ENCODE results near the gene KLHL41.

DNA sequence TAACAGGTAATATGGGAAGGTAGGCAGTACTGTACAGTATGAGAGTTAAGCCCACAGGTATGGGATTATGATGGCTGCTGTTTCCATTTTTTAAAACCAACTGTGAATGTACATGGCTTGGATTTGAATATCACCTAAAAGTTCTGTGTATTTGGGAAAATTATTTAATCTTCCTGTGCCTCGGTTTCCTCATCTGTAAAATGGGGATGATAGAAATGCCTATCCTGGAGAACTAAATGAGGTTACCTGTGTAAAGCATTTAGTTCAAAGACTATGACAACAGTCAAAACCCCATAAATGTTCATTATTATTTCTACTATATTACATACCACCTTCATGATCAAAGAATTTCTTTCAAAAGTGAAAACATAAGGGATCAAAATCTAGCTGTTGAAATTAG lies 3.6 kb downstream of the KLHL41 start:
- TF ChIP-seq, protein P1, sequence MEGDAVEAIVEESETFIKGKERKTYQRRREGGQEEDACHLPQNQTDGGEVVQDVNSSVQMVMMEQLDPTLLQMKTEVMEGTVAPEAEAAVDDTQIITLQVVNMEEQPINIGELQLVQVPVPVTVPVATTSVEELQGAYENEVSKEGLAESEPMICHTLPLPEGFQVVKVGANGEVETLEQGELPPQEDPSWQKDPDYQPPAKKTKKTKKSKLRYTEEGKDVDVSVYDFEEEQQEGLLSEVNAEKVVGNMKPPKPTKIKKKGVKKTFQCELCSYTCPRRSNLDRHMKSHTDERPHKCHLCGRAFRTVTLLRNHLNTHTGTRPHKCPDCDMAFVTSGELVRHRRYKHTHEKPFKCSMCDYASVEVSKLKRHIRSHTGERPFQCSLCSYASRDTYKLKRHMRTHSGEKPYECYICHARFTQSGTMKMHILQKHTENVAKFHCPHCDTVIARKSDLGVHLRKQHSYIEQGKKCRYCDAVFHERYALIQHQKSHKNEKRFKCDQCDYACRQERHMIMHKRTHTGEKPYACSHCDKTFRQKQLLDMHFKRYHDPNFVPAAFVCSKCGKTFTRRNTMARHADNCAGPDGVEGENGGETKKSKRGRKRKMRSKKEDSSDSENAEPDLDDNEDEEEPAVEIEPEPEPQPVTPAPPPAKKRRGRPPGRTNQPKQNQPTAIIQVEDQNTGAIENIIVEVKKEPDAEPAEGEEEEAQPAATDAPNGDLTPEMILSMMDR (IDR thresholded peaks at IDR 0.05 in 2 of 3, conservative IDR thresholded peaks at IDR 0.05 in 1 of 3; ENCODE audit: borderline replicate concordance in 1 of 3, insufficient read depth in 1 of 3, low read depth in 2 of 3, low read length in 2 of 3) = no peak
- no peak for TF ChIP-seq SP1 (IDR thresholded peaks at IDR 0.05; ENCODE audit: low read depth)
- TF ChIP-seq ZNF274 (IDR thresholded peaks at IDR 0.05; ENCODE audit: low read depth, low read length) = no peak
- no peak for TF ChIP-seq REST (IDR thresholded peaks at IDR 0.05; ENCODE audit: low read depth)
- TF ChIP-seq ZFX (IDR thresholded peaks at IDR 0.05) = no peak
- no peak for TF ChIP-seq JUND (IDR thresholded peaks at IDR 0.05)
- TF ChIP-seq YY1 (IDR thresholded peaks at IDR 0.05; ENCODE audit: extremely low read depth, insufficient replicate concordance, low read depth, low read length) = no peak
- TF ChIP-seq POLR2A (IDR thresholded peaks at IDR 0.05; ENCODE audit: borderline replicate concordance, extremely low read depth, insufficient read depth, insufficient read length) = no peak
- TF ChIP-seq POLR2AphosphoS5 (IDR thresholded peaks at IDR 0.05; ENCODE audit: low read depth, low read length) = no peak
- TF ChIP-seq MAX (IDR thresholded peaks at IDR 0.05) = no peak
- no peak for TF ChIP-seq CEBPB (IDR thresholded peaks at IDR 0.05; ENCODE audit: low read depth)
- no peak for TF ChIP-seq FOSL1 (IDR thresholded peaks at IDR 0.05; ENCODE audit: low read depth)

All from HCT116 (cell line).